Measurements from ENCODE around the gene ABCB8. TPM values are rescaled to one million over a fixed set of nuclear protein-coding genes. Genes with fewer than 3 reads are reported as not detected.

The ABCB8 gene
- total and polyA plus RNA-seq, 9 of the 15 experiments (the other 6 are each of a cell fraction or from before 2014, with no cell fraction given): 7.6 to 106 (median 36.3) TPM

DNA sequence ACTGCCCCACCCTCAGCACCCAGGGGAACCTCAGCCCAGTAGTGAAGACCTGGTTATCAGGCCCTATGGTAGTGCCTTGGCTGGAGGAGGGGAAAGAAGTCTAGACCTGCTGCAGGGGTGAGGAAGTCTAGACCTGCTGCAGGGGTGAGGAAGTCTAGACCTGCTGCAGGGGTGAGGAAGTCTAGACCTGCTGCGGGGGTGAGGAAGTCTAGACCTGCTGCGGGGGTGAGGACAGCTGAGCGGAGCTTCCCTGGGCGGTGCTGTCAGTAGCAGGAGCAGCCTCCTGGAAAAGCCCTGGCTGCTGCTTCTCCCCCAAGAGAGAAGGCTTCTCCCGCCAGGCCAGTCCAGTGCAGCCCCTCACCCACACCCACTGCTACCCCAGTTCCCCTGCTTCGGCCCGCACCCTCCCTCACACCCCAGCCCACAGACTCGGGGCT, 31.2 kb upstream of the ABCB8 start (continued):
- TF ChIP-seq, protein P1, sequence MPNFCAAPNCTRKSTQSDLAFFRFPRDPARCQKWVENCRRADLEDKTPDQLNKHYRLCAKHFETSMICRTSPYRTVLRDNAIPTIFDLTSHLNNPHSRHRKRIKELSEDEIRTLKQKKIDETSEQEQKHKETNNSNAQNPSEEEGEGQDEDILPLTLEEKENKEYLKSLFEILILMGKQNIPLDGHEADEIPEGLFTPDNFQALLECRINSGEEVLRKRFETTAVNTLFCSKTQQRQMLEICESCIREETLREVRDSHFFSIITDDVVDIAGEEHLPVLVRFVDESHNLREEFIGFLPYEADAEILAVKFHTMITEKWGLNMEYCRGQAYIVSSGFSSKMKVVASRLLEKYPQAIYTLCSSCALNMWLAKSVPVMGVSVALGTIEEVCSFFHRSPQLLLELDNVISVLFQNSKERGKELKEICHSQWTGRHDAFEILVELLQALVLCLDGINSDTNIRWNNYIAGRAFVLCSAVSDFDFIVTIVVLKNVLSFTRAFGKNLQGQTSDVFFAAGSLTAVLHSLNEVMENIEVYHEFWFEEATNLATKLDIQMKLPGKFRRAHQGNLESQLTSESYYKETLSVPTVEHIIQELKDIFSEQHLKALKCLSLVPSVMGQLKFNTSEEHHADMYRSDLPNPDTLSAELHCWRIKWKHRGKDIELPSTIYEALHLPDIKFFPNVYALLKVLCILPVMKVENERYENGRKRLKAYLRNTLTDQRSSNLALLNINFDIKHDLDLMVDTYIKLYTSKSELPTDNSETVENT (CRISPR knock-in tag; IDR thresholded peaks at IDR 0.05): 0 out of 2 replicates have a peak, but pooled peaks have one; percentile 6
- TF ChIP-seq BCOR (IDR thresholded peaks at IDR 0.05) (peak; percentile 93), ZNF79 (CRISPR knock-in tag; IDR thresholded peaks at IDR 0.05; ENCODE audit: low read depth) (no peak), CBFA2T2 (conservative IDR thresholded peaks at IDR 0.05) (0 out of 2 replicates have a peak, but pooled peaks have one; percentile 32), SRSF1 (IDR thresholded peaks at IDR 0.05; ENCODE audit: low read depth, low read length) (no peak), NCOA2 (IDR thresholded peaks at IDR 0.05; ENCODE audit: partially characterized antibody in 2 of 2) (no peak), ZFP1 (CRISPR knock-in tag; IDR thresholded peaks at IDR 0.05) (no peak), ZNF408 (CRISPR knock-in tag; IDR thresholded peaks at IDR 0.05; ENCODE audit: low read depth) (no peak), KAT2B (IDR thresholded peaks at IDR 0.05; ENCODE audit: low read depth, low read length) (no peak), ZNF75A (CRISPR knock-in tag; IDR thresholded peaks at IDR 0.05) (no peak), ZNF584 (CRISPR knock-in tag; IDR thresholded peaks at IDR 0.05; ENCODE audit: low read depth) (no peak), ARID2 (IDR thresholded peaks at IDR 0.05) (no peak), KAT7 (CRISPR knock-in tag; IDR thresholded peaks at IDR 0.05; ENCODE audit: borderline replicate concordance) (no peak), ZNF830 (CRISPR knock-in tag; IDR thresholded peaks at IDR 0.05) (no peak), DNMT1 (IDR thresholded peaks at IDR 0.05) (no peak), KDM2B (CRISPR knock-in tag; IDR thresholded peaks at IDR 0.05) (no peak), STAT5A (IDR thresholded peaks at IDR 0.05; ENCODE audit: borderline replicate concordance, low read length) (no peak), NFATC3 (IDR thresholded peaks at IDR 0.05) (no peak), ZNF785 (CRISPR knock-in tag; IDR thresholded peaks at IDR 0.05) (no peak)
- TF ChIP-seq, protein P2, sequence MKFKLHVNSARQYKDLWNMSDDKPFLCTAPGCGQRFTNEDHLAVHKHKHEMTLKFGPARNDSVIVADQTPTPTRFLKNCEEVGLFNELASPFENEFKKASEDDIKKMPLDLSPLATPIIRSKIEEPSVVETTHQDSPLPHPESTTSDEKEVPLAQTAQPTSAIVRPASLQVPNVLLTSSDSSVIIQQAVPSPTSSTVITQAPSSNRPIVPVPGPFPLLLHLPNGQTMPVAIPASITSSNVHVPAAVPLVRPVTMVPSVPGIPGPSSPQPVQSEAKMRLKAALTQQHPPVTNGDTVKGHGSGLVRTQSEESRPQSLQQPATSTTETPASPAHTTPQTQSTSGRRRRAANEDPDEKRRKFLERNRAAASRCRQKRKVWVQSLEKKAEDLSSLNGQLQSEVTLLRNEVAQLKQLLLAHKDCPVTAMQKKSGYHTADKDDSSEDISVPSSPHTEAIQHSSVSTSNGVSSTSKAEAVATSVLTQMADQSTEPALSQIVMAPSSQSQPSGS (CRISPR knock-in tag; IDR thresholded peaks at IDR 0.05): no peak
- TF ChIP-seq, protein P3, sequence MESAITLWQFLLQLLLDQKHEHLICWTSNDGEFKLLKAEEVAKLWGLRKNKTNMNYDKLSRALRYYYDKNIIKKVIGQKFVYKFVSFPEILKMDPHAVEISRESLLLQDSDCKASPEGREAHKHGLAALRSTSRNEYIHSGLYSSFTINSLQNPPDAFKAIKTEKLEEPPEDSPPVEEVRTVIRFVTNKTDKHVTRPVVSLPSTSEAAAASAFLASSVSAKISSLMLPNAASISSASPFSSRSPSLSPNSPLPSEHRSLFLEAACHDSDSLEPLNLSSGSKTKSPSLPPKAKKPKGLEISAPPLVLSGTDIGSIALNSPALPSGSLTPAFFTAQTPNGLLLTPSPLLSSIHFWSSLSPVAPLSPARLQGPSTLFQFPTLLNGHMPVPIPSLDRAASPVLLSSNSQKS (CRISPR knock-in tag; IDR thresholded peaks at IDR 0.05): no peak
- TF ChIP-seq, protein P4, sequence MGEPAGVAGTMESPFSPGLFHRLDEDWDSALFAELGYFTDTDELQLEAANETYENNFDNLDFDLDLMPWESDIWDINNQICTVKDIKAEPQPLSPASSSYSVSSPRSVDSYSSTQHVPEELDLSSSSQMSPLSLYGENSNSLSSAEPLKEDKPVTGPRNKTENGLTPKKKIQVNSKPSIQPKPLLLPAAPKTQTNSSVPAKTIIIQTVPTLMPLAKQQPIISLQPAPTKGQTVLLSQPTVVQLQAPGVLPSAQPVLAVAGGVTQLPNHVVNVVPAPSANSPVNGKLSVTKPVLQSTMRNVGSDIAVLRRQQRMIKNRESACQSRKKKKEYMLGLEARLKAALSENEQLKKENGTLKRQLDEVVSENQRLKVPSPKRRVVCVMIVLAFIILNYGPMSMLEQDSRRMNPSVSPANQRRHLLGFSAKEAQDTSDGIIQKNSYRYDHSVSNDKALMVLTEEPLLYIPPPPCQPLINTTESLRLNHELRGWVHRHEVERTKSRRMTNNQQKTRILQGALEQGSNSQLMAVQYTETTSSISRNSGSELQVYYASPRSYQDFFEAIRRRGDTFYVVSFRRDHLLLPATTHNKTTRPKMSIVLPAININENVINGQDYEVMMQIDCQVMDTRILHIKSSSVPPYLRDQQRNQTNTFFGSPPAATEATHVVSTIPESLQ (CRISPR knock-in tag; IDR thresholded peaks at IDR 0.05): no peak
- TF ChIP-seq, protein P5, sequence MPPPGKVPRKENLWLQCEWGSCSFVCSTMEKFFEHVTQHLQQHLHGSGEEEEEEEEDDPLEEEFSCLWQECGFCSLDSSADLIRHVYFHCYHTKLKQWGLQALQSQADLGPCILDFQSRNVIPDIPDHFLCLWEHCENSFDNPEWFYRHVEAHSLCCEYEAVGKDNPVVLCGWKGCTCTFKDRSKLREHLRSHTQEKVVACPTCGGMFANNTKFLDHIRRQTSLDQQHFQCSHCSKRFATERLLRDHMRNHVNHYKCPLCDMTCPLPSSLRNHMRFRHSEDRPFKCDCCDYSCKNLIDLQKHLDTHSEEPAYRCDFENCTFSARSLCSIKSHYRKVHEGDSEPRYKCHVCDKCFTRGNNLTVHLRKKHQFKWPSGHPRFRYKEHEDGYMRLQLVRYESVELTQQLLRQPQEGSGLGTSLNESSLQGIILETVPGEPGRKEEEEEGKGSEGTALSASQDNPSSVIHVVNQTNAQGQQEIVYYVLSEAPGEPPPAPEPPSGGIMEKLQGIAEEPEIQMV (tag; conservative IDR thresholded peaks at IDR 0.05; ENCODE audit: low read depth): no peak

Measured in K562 (cell line).